H4 (cell line): ENCODE results near the gene VMP1. TPM values are rescaled to one million over a fixed set of nuclear protein-coding genes. Genes with fewer than 3 reads are reported as not detected.
"Not testable (repeated sequence)": the region's sequence is repeated elsewhere in the genome, so short reads cannot be mapped to it uniquely, and the experiment has no call there.

Experiments
- DNase-seq: peaks from one replicate; pipeline ENCODE4 v3.0.0-alpha.2; 2015; ENCODE audit warnings: low spot score
- total RNA-seq: library from RNA; depleted of rRNA; stranded (reverse); fragments of >200 nt; shearing (Covaris generic); gene quantifications from 2 replicates; pipeline ENCODE4 v1.2.3, GENCODE V29; 2014

VMP1 gene
- total RNA-seq, 1 experiment from 2014 or later, result 224 TPM

DNA sequence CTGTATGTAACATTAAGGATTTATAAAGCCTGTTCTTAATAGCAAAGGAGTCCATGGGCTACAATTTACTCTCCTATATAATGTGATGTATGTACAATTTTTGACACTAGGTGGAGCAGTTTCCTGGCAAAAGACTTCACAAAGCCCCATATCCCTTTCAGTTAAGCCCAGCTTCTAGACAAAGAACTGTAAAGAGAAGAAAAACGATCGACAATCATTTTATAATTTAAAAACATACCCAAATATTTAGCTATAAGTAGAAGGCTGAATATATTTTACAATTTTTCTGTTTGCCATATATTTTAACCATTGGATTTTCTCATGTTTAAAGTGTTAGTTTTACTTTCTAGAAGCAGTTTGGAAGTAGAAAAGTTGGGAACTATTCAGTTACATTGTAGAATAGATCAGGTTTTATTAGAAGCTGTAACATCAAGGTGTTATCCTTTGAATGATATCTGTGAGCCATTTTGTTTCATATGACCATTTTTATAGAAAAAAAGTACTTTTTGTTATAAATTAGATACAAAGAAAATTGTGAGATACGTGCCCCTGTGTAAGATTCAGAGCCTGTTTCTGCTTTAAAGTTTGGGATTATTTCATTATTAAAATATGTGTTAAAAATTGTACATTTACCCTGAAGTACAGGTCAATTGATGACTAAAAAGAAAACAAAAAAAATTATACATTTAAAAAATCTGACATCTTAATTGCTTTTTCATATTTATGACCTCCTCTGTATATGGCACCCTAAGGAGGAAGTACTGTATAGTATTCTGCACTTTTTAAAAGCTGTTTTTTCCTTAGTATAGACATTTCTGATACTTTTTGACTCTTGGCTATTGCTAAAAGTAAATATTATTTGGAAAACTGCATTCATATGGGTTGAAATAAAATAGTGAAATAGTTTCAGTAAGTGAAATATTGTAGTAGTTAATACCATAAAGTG lies 46.3 kb downstream of the VMP1 start:
- peak; percentile 88 for DNase-seq

- peak; percentile 97 for DNase-seq
Measured at GRCh38 chr17:59754552-59754951, 47.1 kb downstream of the VMP1 start.

- peak; percentile 33 for DNase-seq
Measured at GRCh38 chr17:59755069-59755468, 47.6 kb downstream of the VMP1 start.

GRCh38 chr17:59756236-59756818 lies 48.9 kb downstream of the VMP1 start:
- peak; percentile 88 for DNase-seq

DNA sequence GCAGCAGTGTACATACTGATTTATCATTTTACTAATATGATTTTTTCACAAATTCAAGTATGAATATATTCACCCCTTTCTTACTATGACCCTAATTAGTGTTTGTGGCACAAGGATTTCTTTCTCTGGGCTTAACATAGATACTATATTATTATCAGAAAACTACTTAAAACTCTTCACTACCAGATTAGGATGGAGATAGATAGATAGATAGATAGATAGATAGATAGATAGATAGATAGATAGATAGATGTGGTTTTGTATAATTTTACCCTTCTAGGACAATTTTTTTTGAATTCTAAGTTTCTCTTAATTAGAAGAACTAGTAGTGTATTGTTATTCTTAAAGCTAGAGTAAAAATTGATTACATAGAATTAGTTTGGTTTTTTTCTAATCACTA lies 49.6 kb downstream of the VMP1 start:
- DNase-seq, result no peak

DNA sequence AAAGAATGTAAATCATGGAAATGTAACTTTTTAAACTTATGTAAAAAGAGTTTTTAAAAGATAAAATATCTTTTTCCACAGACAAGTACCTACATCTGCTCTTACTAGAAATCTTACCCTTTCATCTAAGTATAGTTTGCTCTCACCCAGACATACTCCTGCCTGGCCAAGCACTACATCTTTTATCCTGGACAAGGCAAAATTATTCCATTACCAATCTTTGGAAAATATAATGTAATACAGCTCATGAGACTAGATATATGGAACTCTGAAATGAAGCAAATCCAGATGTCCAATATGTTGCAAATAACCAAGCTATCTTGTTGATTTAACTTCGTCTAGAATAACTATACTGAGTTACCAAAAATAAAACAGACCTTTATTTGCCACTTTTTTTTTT lies 50.0 kb downstream of the VMP1 start:
- no peak for DNase-seq

GRCh38 chr17:59757881-59758385 lies 50.5 kb downstream of the VMP1 start:
- DNase-seq, result no peak

GRCh38 chr17:59758998-59759651 lies 51.7 kb downstream of the VMP1 start:
- DNase-seq, result not testable (repeated sequence)

- no peak for DNase-seq
Measured at GRCh38 chr17:59760160-59760559, 52.7 kb downstream of the VMP1 start.

GRCh38 chr17:59761385-59762048 lies 54.1 kb downstream of the VMP1 start:
- DNase-seq, result peak; percentile 35

GRCh38 chr17:59762049-59762823 lies 54.8 kb downstream of the VMP1 start:
- peak; percentile 71 for DNase-seq

DNA sequence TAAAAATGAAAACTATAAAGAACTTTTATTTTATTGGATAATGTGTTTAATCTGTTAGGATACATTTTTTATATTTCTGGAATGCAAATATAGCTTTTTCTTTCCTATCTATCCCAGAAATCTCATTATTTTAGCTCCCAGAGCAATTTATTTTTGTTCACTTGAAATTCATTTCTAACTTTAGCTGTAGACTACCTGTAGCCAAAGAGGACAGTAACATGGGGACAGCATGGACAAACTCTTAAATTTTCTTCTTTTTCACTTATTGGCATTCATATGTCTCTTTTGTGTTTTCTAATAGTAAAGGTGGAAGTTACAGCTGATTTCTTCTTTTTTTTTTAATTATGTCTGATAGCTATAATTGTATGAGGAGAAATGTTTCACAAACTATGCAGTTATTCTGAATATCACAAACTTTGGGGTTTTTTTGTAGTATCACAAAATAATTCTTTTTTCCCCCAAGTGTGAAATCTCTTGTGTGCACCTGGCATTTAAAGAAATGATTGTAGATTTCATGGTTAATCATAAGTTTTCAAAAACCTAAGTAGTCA lies 55.4 kb downstream of the VMP1 start:
- no peak for DNase-seq

GRCh38 chr17:59763861-59764260 lies 56.4 kb downstream of the VMP1 start:
- peak; percentile 67 for DNase-seq

DNA sequence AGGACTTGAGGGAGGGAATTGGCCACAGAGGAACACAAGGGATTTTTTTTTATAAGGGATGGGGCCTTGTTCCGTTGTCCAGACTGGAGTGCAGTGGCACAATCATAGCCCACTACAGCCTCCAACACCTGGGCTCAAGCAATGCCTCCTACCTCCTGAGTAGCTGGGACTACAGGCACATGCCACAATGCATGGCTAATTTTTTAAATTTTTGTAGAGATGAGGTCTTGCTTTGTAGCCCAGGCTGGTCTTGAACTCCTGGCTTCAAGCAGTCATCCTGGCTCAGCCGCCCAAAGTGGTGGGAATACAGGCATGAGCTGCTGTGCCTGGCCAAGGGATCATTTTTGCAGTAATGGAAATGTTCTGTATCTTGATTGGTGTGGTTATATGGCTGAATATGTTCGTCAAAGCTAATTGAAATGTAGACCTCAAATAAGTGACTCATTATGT lies 56.9 kb downstream of the VMP1 start:
- DNase-seq, result peak; percentile 51

DNA sequence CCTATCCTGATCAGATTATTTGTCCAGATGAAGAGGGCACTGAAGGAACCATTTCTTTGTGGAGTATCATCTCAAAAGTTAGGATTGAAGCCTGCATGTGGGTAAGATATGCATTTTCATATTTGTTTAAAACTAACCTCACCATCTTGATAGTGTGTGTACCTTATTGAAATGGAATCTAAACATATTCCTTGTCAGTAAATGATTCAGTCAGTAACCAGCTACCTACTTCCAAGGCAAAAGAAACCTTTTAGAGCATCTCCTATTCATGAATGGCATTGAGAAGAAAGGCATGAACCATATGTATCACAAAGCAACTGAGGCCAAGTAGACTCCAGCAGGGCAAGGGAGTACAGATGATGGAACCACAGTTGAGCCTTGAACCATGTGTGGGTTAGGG lies 57.6 kb downstream of the VMP1 start:
- no peak for DNase-seq

DNA sequence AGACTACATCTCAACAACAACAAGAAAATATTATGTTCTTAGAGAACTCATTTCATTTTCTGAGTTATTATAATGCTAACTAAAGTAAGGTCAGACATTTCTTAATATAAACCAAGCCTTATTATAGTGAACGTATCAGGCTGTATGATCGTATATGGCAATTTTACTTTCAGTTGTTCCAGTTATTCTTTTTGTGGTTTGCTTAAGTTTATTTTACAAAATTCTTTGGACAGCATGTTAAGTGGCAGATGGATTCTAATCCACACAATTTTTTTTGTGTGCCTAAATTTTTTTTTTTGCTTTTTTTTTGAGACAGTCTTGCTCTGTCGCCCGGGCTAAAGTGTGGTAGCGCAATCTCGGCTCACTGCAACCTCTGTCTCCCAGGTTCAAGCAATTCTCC lies 59.0 kb downstream of the VMP1 start:
- DNase-seq, result no peak

DNA sequence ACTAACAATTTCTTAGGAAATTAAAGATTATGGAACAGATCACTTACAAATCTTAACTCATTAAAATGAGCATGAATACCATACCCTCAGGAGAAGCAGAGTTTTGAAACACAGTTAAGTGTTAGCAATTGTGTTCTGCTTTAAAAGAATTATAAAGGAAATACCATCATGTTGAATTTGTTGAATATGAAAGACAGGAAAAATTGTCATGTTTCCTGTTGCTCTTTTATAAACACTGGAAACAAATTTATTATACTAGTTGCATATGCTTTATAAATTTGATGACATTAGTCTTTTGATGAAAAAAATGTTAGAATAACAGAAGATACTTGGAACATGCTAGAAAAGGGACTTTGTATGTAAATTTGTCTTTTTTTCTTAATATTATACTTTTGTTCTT lies 59.7 kb downstream of the VMP1 start:
- DNase-seq, result no peak

DNA sequence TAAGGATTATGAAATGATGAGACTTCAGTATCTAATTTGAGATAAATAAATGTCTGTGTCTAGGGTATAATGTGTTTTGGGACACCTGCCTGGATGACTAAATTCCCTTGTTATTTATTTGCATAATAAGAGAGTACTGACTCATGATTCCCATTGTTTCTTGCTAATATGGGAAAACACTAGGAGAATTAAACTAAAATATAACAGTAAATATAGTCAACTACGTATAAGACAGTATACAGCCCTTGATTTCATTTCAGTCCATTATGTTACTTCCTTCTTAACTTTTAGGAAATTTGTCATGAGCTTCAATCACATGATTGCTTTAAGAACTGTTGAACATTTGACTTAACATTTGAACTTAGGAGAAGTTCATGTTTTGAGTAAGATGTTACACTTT lies 62.4 kb downstream of the VMP1 start:
- no peak for DNase-seq

DNA sequence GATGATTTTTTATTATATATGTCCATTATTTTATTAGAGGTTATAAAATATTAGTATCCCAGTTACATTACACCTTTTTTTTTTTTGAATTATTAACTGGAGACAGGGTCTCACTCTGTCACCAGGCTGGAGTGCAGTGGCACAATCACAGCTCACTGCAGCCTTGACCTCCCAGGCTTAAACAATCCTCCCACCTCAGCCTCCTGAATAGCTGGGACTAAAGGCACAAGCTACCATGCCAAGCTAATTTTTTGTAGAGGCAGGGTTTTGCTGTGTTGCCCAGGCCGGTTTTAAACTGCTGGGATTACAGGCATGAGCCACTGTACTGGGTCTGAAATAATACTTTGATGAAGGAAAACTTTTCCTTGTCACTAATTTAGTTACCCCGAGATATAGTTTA lies 63.6 kb downstream of the VMP1 start:
- no peak for DNase-seq

DNA sequence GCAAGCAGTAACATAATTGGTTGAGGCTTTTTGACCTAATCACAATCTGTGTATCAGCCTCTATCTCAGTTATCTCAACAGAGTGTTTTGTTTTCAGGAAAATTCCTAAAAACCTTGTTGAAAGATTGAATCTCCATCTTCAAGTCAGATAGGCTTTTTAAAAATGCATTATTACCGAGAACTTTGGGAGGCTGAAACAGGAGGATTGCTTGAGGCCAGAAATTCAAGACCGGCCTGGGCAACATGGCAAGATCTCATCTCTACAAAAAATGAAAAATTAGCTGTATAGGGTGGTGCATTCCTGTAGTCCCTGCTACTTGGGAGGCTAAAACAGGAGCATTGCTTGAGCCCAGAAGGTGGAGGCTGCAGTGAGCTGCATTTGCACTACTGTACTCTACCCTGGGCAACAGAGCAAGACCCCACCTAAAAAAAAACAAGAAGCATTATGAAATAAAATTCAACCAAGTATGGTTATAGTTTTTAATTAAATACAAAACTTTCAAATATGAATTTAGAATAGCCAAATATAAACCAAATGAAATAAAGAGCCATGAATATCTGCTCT lies 68.4 kb downstream of the VMP1 start:
- no peak for DNase-seq
